GM23248 (cell line): ENCODE data around the gene ADAM12. TPM values are rescaled to one million over a fixed set of nuclear protein-coding genes. Genes with fewer than 3 reads are reported as not detected.
"Not testable (repeated sequence)": the region's sequence is repeated elsewhere in the genome, so short reads cannot be mapped to it uniquely, and the experiment has no call there.

ENCODE experiments used
- DNase-seq: peaks from one replicate; pipeline ENCODE4 v3.0.0-alpha.2; 2015
- H2AFZ ChIP-seq: fragments of 200-600 bp; sonication (generic); 2 replicates; pipeline ENCODE4 v1.6.1; 2016; ENCODE audit warnings: antibody characterized with exemption
- H3F3A ChIP-seq: fragments of 200-600 bp; sonication (generic); 2 replicates; pipeline ENCODE4 v1.6.1; 2016; ENCODE audit warnings: mild to moderate bottlenecking, antibody characterized with exemption, mixed run types; ENCODE audit not compliant: insufficient read depth
- H3K27ac ChIP-seq: fragments of 200-600 bp; sonication (generic); 2 replicates; pipeline ENCODE4 v1.5.1; 2016; ENCODE audit warnings: mild to moderate bottlenecking
- H3K27me3 ChIP-seq: fragments of 200-600 bp; sonication (generic); replicated peaks from 2 replicates; pipeline ENCODE4 v1.6.1; 2016; ENCODE audit warnings: mild to moderate bottlenecking; ENCODE audit not compliant: insufficient read depth
- H3K36me3 ChIP-seq: fragments of 200-600 bp; sonication (generic); 2 replicates; pipeline ENCODE4 v1.6.1; 2016; ENCODE audit warnings: low read depth, mild to moderate bottlenecking
- H3K4me1 ChIP-seq: fragments of 200-600 bp; sonication (generic); 2 replicates; pipeline ENCODE4 v1.6.1; 2016; ENCODE audit warnings: mild to moderate bottlenecking; ENCODE audit not compliant: insufficient read depth
- H3K4me2 ChIP-seq: fragments of 200-600 bp; sonication (generic); one replicate; pipeline ENCODE4 v1.6.1; 2016; ENCODE audit warnings: mild to moderate bottlenecking; ENCODE audit not compliant: unreplicated experiment
- H3K4me3 ChIP-seq: fragments of 200-600 bp; sonication (generic); 2 replicates; pipeline ENCODE4 v1.5.1; 2016; ENCODE audit warnings: mild to moderate bottlenecking
- H3K79me2 ChIP-seq: fragments of 200-600 bp; sonication (generic); 2 replicates; pipeline ENCODE4 v1.6.1; 2016; ENCODE audit warnings: mild to moderate bottlenecking; ENCODE audit not compliant: insufficient read depth
- H3K9ac ChIP-seq: fragments of 200-600 bp; sonication (generic); 2 replicates; pipeline ENCODE4 v1.6.1; 2016; ENCODE audit warnings: mild to moderate bottlenecking
- H3K9me2 ChIP-seq: fragments of 200-600 bp; sonication (generic); 2 replicates; pipeline ENCODE4 v1.6.1; 2016; ENCODE audit warnings: mixed run types, mild to moderate bottlenecking, moderate library complexity; ENCODE audit not compliant: insufficient read depth
- H3K9me3 ChIP-seq: fragments of 200-600 bp; sonication (generic); one replicate; pipeline ENCODE4 v1.6.1; 2017; ENCODE audit warnings: low read depth
- H4K20me1 ChIP-seq: fragments of 200-600 bp; sonication (generic); 2 replicates; pipeline ENCODE4 v1.6.0; 2016; ENCODE audit not compliant: insufficient read depth
- EZH2 ChIP-seq: fragments of 200-600 bp; sonication (generic); IDR thresholded peaks from 2 replicates; pipeline ENCODE4 v1.6.1; 2018; ENCODE audit warnings: antibody characterized with exemption, mild to moderate bottlenecking; ENCODE audit not compliant: insufficient read depth, poor library complexity, severe bottlenecking
- EZH2phosphoT487 ChIP-seq: fragments of 200-600 bp; sonication (generic); IDR thresholded peaks from 2 replicates; pipeline ENCODE4 v1.6.1; 2018; ENCODE audit warnings: antibody characterized with exemption, moderate library complexity, mild to moderate bottlenecking, low read depth; ENCODE audit not compliant: insufficient read depth
- WGBS, 2 experiments: methylation state at CpG; one replicate each; pipeline ENCODE4 v1.1.6; 2015 to 2017; ENCODE audit warnings: low lambda C conversion rate in 2 of 2, low coverage in 1 of 2; ENCODE audit errors: missing lambda C conversion rate in 2 of 2; 5-methylcytosine and 5-hydroxymethylcytosine counted together
- in situ Hi-C: fragments of 300-500 bp; cut with MboI; formaldehyde crosslinking; loops from 2 replicates; pipeline ENCODE4 v1.15.0; 2020
- polyA plus RNA-seq: library from polyadenylated mRNA; unstranded; fragments of >200 nt; fragmentation: Nextera tagmentation; extraction: Ambion mirVana; gene quantifications from 2 replicates; pipeline ENCODE4 v1.2.1, GENCODE V29; 2016
- total RNA-seq: library from RNA; depleted of rRNA; stranded (reverse); fragments of >200 nt; shearing (Covaris generic); gene quantifications from 2 replicates; pipeline ENCODE4 v1.2.3, GENCODE V29; 2014

The ADAM12 gene
- total and polyA plus RNA-seq, 2 experiments from 2014 or later: 58.4 to 127 TPM

- Histone ChIP-seq H3K79me2 (peaks cover 22% of the 10 kb centered on the region), H3K36me3 (no peaks in the 10 kb centered on the region), H3K4me1 (peaks cover 68% of the 10 kb centered on the region), H3K4me2 (peak overlapping the region; percentile 53), H3K9me3 (no peaks in the 10 kb centered on the region), H3K4me3 (no peak overlapping the region), H3K27me3 (no peaks in the 10 kb centered on the region), H4K20me1 (no peaks in the 10 kb centered on the region), H3K9me2 (peaks cover 7% of the 10 kb centered on the region; the same call in 1 of the 2 replicates), H2AFZ (no peak overlapping the region), H3F3A (peaks cover 78% of the 10 kb centered on the region), H3K27ac (peak overlapping the region; percentile 97), H3K9ac (peak overlapping the region; percentile 50)
- WGBS, 2 experiments: 1 to 2% methylated on average over 11 of the region's 11 CpGs
- TF ChIP-seq EZH2phosphoT487: peak; percentile 87; the same call in 1 of the 2 replicates
- TF ChIP-seq EZH2: no peak
- in situ Hi-C loops: no loop called here
- DNase-seq: peak; percentile 100
These were observed 140.8 kb downstream of the ADAM12 start for GRCh38 chr10:126247446-126247975.

- H4K20me1 ChIP-seq, in situ Hi-C loops, H3K27me3 ChIP-seq, H3K9me2 ChIP-seq, H3K9me3 ChIP-seq, H3K36me3 ChIP-seq, DNase-seq, H2AFZ ChIP-seq: not testable (repeated sequence)
- Histone ChIP-seq H3K4me3 (peak overlapping the region; percentile 17; the same call in 1 of the 2 replicates), H3K9ac (peak overlapping the region; percentile 45), H3F3A (peaks cover 78% of the 10 kb centered on the region), H3K4me2 (peak overlapping the region; percentile 53), H3K27ac (peak overlapping the region; percentile 97), H3K79me2 (peaks cover 22% of the 10 kb centered on the region), H3K4me1 (peaks cover 76% of the 10 kb centered on the region)
- WGBS, 2 experiments: 39 to 53% methylated on average over 1 of the region's 1 CpG
These were observed 141.9 kb downstream of the ADAM12 start for GRCh38 chr10:126246396-126246795.

GRCh38 chr10:126245501-126245900 is 142.8 kb downstream of the ADAM12 start:
- Histone ChIP-seq H3K27ac (peak overlapping the region; percentile 97), H3K9me3 (no peaks in the 10 kb centered on the region), H2AFZ (no peak overlapping the region), H3K79me2 (peaks cover 21% of the 10 kb centered on the region), H3K9me2 (no peaks in the 10 kb centered on the region), H3K4me2 (no peak overlapping the region), H4K20me1 (no peaks in the 10 kb centered on the region), H3K27me3 (no peaks in the 10 kb centered on the region), H3K4me1 (peaks cover 73% of the 10 kb centered on the region), H3K9ac (no peak overlapping the region), H3K36me3 (no peaks in the 10 kb centered on the region), H3F3A (peaks cover 73% of the 10 kb centered on the region), H3K4me3 (no peak overlapping the region)
- WGBS, 2 experiments: 97 to 100% methylated on average over 4 of the region's 4 CpGs
- in situ Hi-C loops: no loop called here
- no peak for DNase-seq
- TF ChIP-seq EZH2: no peak
- TF ChIP-seq EZH2phosphoT487: no peak

- DNase-seq: peak; percentile 95
- Histone ChIP-seq H3K4me1 (peaks cover 68% of the 10 kb centered on the region), H3K4me3 (peak overlapping the region; percentile 61), H3K27me3 (no peaks in the 10 kb centered on the region), H3K36me3 (no peaks in the 10 kb centered on the region), H3K9me2 (no peaks in the 10 kb centered on the region), H3K4me2 (peak overlapping the region; percentile 66), H3F3A (peaks cover 70% of the 10 kb centered on the region), H3K79me2 (peaks cover 35% of the 10 kb centered on the region), H3K9me3 (no peaks in the 10 kb centered on the region), H3K9ac (peak overlapping the region; percentile 75), H3K27ac (peak overlapping the region; percentile 97), H2AFZ (no peak overlapping the region), H4K20me1 (no peaks in the 10 kb centered on the region)
- peak; percentile 95 for TF ChIP-seq EZH2phosphoT487
- TF ChIP-seq EZH2: no peak
- WGBS, 2 experiments: 0 to 1% methylated on average over 5 of the region's 5 CpGs
- in situ Hi-C loops: no loop called here
These were observed 144.3 kb downstream of the ADAM12 start for GRCh38 chr10:126243971-126244370.

- H3K9me2 ChIP-seq: no peaks in the 10 kb centered on the region
- peak overlapping the region; percentile 97 for H3K27ac ChIP-seq
- peak overlapping the region; percentile 61 for H3K4me3 ChIP-seq
These were observed 145.0 kb downstream of the ADAM12 start for GRCh38 chr10:126243306-126243705.

More at GRCh38 chr10:126243306-126243705, 145.0 kb downstream of the ADAM12 start:
- Histone ChIP-seq H4K20me1 (no peaks in the 10 kb centered on the region), H3K79me2 (peaks cover 42% of the 10 kb centered on the region), H3K4me2 (peak overlapping the region; percentile 66), H3K4me1 (peaks cover 63% of the 10 kb centered on the region), H3K9me3 (no peaks in the 10 kb centered on the region), H3K9ac (peak overlapping the region; percentile 75), H3K27me3 (no peaks in the 10 kb centered on the region), H2AFZ (no peak overlapping the region), H3K36me3 (no peaks in the 10 kb centered on the region), H3F3A (peaks cover 64% of the 10 kb centered on the region)
- TF ChIP-seq EZH2 (no peak), EZH2phosphoT487 (no peak)
- no peak for DNase-seq
- in situ Hi-C loops: no loop called here
